ENCODE measurements around the gene STEAP2.
"Not testable (repeated sequence)": the region's sequence is repeated elsewhere in the genome, so short reads cannot be mapped to it uniquely, and the experiment has no call there.

STEAP2 gene

GRCh38 chr7:90211391-90212148 lies at the start of gene STEAP2:
Gene STEAP2, plus strand, starts transcription at chr7:90211740. Its CDS starts 13,343 bp downstream, at chr7:90225083.
- in situ Hi-C loops (cut with HindIII; ENCODE audit: low sequenced_read_pairs): no loop called here

DNA sequence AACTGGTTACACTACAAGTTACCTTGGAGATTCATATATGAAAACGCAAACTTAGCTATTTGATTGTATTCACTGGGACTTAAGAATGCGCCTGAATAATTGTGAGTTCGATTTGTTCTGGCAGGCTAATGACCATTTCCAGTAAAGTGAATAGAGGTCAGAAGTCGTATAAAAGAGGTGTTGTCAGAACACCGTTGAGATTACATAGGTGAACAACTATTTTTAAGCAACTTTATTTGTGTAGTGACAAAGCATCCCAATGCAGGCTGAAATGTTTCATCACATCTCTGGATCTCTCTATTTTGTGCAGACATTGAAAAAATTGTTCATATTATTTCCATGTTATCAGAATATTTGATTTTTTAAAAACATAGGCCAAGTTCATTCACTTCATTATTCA lies 48.0 kb upstream of the STEAP2 start:
- in situ Hi-C loops (cut with HindIII; ENCODE audit: low sequenced_read_pairs): no loop called here

GRCh38 chr7:90165724-90166123 lies 45.8 kb upstream of the STEAP2 start:
- in situ Hi-C loops (cut with HindIII; ENCODE audit: low sequenced_read_pairs): no loop called here

DNA sequence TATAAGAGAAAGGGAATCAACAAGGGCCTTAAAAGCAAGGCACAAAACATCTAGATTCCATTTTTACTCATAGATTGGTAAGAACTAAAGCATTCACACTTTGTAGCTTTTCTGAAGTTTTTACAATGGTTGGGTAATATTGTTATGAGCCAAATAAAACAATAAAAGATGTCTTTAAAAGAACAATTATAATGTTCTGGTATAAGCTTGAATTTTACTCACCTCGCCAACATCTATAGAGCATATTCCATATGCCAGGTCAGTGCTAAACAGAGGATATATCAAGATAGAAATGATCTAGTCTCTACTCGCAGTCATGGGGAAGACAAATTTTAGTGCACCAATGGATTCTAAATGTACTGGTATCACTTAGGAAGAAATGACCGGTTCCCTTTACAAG lies 45.4 kb upstream of the STEAP2 start:
- in situ Hi-C loops (cut with HindIII; ENCODE audit: low sequenced_read_pairs): no loop called here

DNA sequence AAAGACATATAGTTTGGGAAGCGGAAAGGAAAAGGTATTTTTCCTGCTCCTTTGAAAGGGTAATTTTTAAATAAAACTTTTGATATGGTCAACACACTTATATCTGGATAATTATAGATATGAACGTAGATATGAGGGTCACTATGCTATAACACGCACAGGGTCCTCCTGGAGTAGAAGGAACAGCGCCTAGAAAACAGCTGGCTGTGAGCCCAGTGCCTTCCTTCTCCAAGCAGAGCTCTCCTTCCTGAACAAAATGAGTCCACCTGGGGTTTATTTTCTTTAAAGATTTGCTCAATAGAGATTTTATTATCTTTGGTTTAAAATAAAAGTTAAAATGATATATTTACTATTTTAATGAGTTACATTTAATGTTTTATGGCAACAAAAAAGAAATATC lies 44.2 kb upstream of the STEAP2 start:
- in situ Hi-C loops (cut with HindIII; ENCODE audit: low sequenced_read_pairs): no loop called here

DNA sequence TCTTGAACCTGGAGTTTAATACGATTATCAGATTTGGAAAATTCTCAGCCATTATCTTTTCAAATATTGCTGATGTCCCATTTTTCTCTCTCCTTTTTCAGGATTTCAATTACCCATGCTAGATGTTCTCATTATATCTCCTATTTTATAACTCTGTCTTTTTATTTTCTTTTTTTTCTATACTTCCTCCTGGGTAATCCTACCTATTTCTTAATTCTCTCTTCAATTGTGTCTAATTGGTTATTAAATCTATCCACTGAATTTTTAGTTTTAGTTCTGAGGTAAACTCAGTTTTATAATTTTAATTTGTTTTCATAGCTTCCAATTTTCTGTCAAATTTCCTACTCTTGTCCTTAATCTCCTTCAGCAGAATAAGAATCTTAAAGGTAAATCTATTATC lies 41.6 kb upstream of the STEAP2 start:
- in situ Hi-C loops (cut with HindIII; ENCODE audit: low sequenced_read_pairs): no loop called here

GRCh38 chr7:90172121-90172520 lies 39.4 kb upstream of the STEAP2 start:
- in situ Hi-C loops (cut with HindIII; ENCODE audit: low sequenced_read_pairs): no loop called here

- in situ Hi-C loops (cut with HindIII; ENCODE audit: low sequenced_read_pairs): no loop called here
Measured at GRCh38 chr7:90172624-90173023, 38.9 kb upstream of the STEAP2 start.

DNA sequence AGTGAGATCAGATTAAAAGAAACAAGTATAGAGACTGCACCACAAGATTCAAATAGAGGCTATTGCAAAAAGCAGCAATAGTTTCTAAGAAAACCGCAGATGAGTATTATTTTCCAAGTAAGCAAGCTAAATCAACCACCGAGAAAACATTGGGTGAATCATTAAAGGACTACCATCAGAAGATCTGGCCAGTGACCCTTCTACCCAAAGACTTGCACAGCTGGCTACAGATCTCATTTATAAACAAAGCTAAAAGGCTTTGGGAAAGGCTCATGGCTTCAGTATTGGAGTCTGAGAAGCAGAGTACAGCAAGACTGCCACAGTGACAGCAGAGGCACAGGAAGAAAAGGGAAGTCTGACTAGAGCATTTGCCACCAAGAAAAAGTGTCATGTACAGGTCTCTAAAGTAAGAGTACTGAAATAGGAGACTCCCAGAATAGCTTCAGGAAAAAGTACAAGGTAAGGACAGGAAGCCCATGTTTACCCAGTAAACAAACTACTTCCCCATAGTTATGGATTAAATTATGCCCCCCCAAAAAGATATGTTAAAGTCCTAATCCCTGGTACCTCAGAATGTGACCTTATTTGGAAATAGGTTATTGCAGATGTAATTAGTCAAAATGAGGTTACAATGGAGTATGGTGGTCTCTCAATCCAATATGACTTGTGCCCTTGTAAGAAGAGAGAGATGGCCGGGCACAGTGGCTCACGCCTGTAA lies 38.3 kb upstream of the STEAP2 start:
- in situ Hi-C loops (cut with HindIII; ENCODE audit: low sequenced_read_pairs): no loop called here

- in situ Hi-C loops (cut with HindIII; ENCODE audit: low sequenced_read_pairs): no loop called here
Measured at GRCh38 chr7:90175667-90176066, 35.9 kb upstream of the STEAP2 start.

GRCh38 chr7:90176195-90176594 lies 35.3 kb upstream of the STEAP2 start:
- in situ Hi-C loops (cut with HindIII; ENCODE audit: low sequenced_read_pairs): no loop called here

- in situ Hi-C loops (cut with HindIII; ENCODE audit: low sequenced_read_pairs): no loop called here
Measured at GRCh38 chr7:90178166-90178565, 33.4 kb upstream of the STEAP2 start.

DNA sequence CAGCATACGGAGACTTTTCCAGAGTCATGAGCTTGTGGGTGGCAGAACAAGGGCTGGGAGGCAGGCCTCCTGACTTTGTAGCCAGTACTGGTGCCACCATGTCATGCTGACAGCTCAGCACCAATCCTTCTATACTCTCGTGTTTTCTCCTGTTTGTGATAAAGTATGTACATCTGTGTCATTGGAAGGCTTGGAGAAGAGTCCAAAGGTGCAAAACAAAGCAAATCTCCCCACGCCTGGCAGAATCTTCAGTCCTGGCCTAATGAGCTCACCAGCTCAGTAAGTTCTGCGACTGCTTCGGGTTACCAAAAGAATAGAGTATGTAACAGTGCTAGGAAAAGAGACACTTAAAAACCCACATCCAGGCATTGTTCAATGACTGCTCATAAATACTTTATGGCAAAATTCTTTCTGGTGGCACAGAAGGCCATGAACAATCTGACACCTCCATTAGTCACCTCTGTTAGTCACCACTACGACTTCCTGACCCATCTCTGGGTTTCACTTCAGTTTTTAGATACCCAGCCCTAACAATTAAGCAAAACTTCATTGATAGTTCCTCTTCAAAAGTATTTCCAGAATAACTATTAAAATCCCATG lies 32.8 kb upstream of the STEAP2 start:
- in situ Hi-C loops (cut with HindIII; ENCODE audit: low sequenced_read_pairs): no loop called here

- in situ Hi-C loops (cut with HindIII; ENCODE audit: low sequenced_read_pairs): no loop called here
Measured at GRCh38 chr7:90180011-90180585, 31.4 kb upstream of the STEAP2 start.

DNA sequence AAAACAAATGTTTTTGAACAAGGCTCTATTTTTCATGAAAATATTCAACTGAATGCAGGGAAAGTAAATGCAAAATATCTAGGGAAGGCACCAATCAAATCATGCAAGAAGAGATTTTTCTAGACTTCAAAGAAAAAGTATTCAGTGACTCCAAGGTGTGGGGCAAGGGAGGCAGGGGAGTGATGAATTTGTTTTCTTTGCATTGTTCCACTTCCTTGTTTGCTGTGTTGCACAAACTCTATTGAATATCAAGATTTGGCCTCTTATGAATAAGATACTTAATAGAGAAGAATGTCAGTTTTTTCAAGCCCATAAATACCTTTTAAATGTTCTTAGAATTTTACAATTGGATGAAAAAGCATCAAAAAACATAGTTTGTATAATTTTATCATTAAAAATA lies 30.9 kb upstream of the STEAP2 start:
- in situ Hi-C loops (cut with HindIII; ENCODE audit: low sequenced_read_pairs): no loop called here

- in situ Hi-C loops (cut with HindIII; ENCODE audit: low sequenced_read_pairs): no loop called here
Measured at GRCh38 chr7:90181485-90181884, 30.1 kb upstream of the STEAP2 start.

DNA sequence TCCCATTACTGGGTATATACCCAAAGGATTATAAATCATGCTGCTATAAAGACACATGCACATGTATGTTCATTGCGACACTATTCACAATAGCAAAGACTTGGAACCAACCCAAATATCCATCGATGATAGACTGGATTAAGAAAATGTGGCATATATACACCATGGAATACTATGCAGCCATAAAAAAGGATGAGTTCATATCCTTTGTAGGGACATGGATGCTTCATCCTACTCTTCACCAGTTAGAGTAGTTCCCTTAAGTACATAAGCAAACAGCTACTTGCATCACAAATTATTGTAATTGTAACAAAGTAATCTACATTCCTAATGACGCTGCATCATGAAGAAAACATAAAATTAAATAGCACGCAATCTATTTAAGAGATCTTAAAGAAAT lies 25.2 kb upstream of the STEAP2 start:
- in situ Hi-C loops (cut with HindIII; ENCODE audit: low sequenced_read_pairs): not testable (repeated sequence)

- in situ Hi-C loops (cut with HindIII; ENCODE audit: low sequenced_read_pairs): no loop called here
Measured at GRCh38 chr7:90187507-90188050, 24.0 kb upstream of the STEAP2 start.

DNA sequence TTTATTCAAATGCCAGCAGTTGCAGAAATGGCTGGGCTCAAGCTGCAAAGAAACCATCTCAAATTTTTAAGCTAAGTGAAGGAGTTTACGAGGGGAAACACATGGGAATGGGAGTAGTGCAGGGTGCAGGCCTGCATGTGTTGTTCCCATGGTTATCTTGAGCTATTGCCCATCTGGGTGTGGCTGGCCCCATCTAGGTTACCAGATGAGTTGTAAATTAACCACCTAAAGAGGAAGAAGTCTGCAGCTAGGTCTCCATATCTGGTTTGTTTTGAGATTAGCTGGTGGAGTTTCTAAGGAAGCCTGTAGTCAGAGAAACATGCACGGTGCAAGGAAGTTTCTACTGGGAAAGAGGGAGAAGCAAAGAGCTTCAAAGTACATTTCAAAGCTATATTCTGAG lies 23.3 kb upstream of the STEAP2 start:
- in situ Hi-C loops (cut with HindIII; ENCODE audit: low sequenced_read_pairs): no loop called here

- in situ Hi-C loops (cut with HindIII; ENCODE audit: low sequenced_read_pairs): no loop called here
Measured at GRCh38 chr7:90190995-90191394, 20.5 kb upstream of the STEAP2 start.

GRCh38 chr7:90191648-90192047 lies 19.9 kb upstream of the STEAP2 start:
- in situ Hi-C loops (cut with HindIII; ENCODE audit: low sequenced_read_pairs): no loop called here

Measured in DLD1 (cell line).